ENCODE results near the gene SPRR5.

DNA sequence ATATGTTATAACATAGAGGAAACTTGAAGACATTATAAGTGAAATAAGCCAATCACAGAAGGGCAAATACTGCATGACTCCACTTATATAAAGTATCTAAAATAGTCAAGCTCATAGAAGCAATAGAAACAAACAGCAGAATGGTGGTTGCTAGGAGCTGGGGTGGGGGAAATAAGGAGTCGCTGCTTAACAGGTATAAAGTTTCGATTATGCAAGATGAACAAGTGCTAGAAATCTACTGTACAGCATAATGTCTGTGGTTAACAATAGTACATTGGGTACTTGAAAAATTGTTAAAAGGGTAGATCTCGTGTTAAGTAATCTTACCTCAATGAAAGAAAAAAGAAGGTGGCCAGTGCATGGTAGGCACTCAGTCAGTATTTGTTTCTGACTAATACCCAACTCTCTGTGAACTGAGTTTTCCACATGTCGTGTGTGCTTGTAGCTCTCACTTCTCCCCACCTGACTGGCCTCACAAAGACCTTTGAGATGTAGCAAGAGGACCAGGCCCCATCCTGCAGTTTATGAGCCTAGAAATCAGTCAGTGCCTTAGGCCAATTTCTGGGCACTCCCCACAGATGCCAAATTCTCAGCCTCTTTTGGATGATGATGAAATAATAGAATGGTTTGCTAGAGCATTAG lies 14.7 kb upstream of the SPRR5 start:
- TF ChIP-seq EZH2 (IDR thresholded peaks at IDR 0.05), result no peak
- TF ChIP-seq POLR2AphosphoS5 (IDR thresholded peaks at IDR 0.05; ENCODE audit: borderline replicate concordance, low read depth, low read length), result no peak
- no peak for TF ChIP-seq FOXP2 (optimal IDR thresholded peaks at IDR 0.05; ENCODE audit: control extremely low read depth, extremely low read length, insufficient read depth)

Data from SK-N-MC (cell line).